Esophagus (tissue), 2 donors: ENCODE data around the gene AKR1A1. TPM values are rescaled to one million over a fixed set of nuclear protein-coding genes. Genes with fewer than 3 reads are reported as not detected.

Experiments used
- polyA plus RNA-seq, 2 donors: library from polyadenylated mRNA; stranded (reverse); fragments of 200-250 nt; gene quantifications; one replicate each; pipeline ENCODE4 v1.2.3, GENCODE V29; 2013
- donor health status: healthy with polysubstance abuse.
- donor health status: Bipolar disorder and iron deficiency.

The AKR1A1 gene
- polyA plus RNA-seq, 2 donors, result 212 to 242 TPM

Other genes with a start within 250 kb of the AKR1A1 start
- 1 to 10 TPM; 2.7 to 5.2 TPM for gene HPDL, start 223.9 kb upstream of the AKR1A1 start, polyA plus RNA-seq
- 1 to 10 TPM; 4.4 to 8.0 TPM for gene TOE1, start 210.7 kb upstream of the AKR1A1 start, polyA plus RNA-seq
- gene MUTYH, start 210.4 kb upstream of the AKR1A1 start, polyA plus RNA-seq, result 10 to 100 TPM; 12.2 to 21.8 TPM
- 1 to 10 TPM; 4.0 to 4.3 TPM for gene TESK2, start 59.7 kb upstream of the AKR1A1 start, polyA plus RNA-seq
- gene CCDC163, start 50.8 kb upstream of the AKR1A1 start, polyA plus RNA-seq, result 1 to 10 TPM in 1 of 2 donors, under 1 TPM in 1; 0.79 to 1.2 TPM
- 1 to 10 TPM; 1.5 to 2.2 TPM for gene MMACHC, start 50.5 kb upstream of the AKR1A1 start, polyA plus RNA-seq
- gene PRDX1, start 28.9 kb upstream of the AKR1A1 start, polyA plus RNA-seq, result 1,000 to 10,000 TPM; 1,018 to 1,250 TPM
- 10 to 100 TPM; 94.2 to 96.9 TPM for gene NASP, start 33.2 kb downstream of the AKR1A1 start, polyA plus RNA-seq
- gene CCDC17, start 73.2 kb downstream of the AKR1A1 start, polyA plus RNA-seq, result 1 to 10 TPM in 1 of 2 donors, under 1 TPM in 1; 0.54 to 1.4 TPM
- 10 to 100 TPM; 48.6 to 53.0 TPM for gene GPBP1L1, start 135.7 kb downstream of the AKR1A1 start, polyA plus RNA-seq
- gene TMEM69, start 137.4 kb downstream of the AKR1A1 start, polyA plus RNA-seq, result 10 to 100 TPM; 11.3 to 25.1 TPM
- gene IPP, start 199.8 kb downstream of the AKR1A1 start, polyA plus RNA-seq, result 1 to 10 TPM; 3.7 to 5.2 TPM